Left ventricle myocardium inferior (tissue), 1 donor: Measurements from ENCODE around the gene TNFRSF14. TPM values are rescaled to one million over a fixed set of nuclear protein-coding genes. Genes with fewer than 3 reads are reported as not detected.

Source experiments
- DNase-seq: peaks from one replicate; pipeline ENCODE4 v3.0.0-alpha.2; 2020
- H3K27ac ChIP-seq: fragments of 200-600 bp; replicated peaks from 2 replicates; pipeline ENCODE4 v1.8.0; 2021
- H3K27me3 ChIP-seq: fragments of 200-600 bp; 2 replicates; pipeline ENCODE4 v1.8.0; 2021; ENCODE audit warnings: low read depth
- H3K36me3 ChIP-seq: fragments of 200-600 bp; 2 replicates; pipeline ENCODE4 v1.8.0; 2021
- H3K4me1 ChIP-seq: fragments of 200-600 bp; 2 replicates; pipeline ENCODE4 v1.8.0; 2021
- H3K4me3 ChIP-seq: fragments of 200-600 bp; 2 replicates; pipeline ENCODE4 v1.8.0; 2021; ENCODE audit warnings: mild to moderate bottlenecking, moderate library complexity
- H3K9me3 ChIP-seq: fragments of 200-600 bp; replicated peaks from 2 replicates; pipeline ENCODE4 v1.8.0; 2021
- intact Hi-C: fragments of 100-400 bp; cut with micrococcal nuclease; formaldehyde crosslinking; loops from one replicate; pipeline ENCODE4 v1.11.0; 2022
- total RNA-seq: library from RNA; stranded (reverse); fragmentation: NEBNext Ultra II Directional; extraction: Animal tissue kit (Norgen Biotek cat#: 25700); gene quantifications from one replicate; pipeline ENCODE4 v1.2.1, GENCODE V29; 2021
- TF ChIP-seq, protein P1 (sequence below): fragments of 200-600 bp; IDR thresholded peaks from 2 replicates; pipeline ENCODE4 v1.8.0; 2021; ENCODE audit warnings: antibody characterized with exemption, mild to moderate bottlenecking, borderline replicate concordance
- donor health status: DM: no; HTN: yes; CAD: no; lungs with severe emphysema.

Gene TNFRSF14
- total RNA-seq, 1 donor from 2014 or later: 13.7 TPM

- Histone ChIP-seq H3K27ac (no peak overlapping the region), H3K36me3 (peaks cover 68% of the 10 kb centered on the region), H3K4me3 (no peak overlapping the region), H3K27me3 (peaks cover 7% of the 10 kb centered on the region), H3K4me1 (peaks cover 25% of the 10 kb centered on the region), H3K9me3 (no peaks in the 10 kb centered on the region)
- DNase-seq: no peak
- TF ChIP-seq, protein P1, sequence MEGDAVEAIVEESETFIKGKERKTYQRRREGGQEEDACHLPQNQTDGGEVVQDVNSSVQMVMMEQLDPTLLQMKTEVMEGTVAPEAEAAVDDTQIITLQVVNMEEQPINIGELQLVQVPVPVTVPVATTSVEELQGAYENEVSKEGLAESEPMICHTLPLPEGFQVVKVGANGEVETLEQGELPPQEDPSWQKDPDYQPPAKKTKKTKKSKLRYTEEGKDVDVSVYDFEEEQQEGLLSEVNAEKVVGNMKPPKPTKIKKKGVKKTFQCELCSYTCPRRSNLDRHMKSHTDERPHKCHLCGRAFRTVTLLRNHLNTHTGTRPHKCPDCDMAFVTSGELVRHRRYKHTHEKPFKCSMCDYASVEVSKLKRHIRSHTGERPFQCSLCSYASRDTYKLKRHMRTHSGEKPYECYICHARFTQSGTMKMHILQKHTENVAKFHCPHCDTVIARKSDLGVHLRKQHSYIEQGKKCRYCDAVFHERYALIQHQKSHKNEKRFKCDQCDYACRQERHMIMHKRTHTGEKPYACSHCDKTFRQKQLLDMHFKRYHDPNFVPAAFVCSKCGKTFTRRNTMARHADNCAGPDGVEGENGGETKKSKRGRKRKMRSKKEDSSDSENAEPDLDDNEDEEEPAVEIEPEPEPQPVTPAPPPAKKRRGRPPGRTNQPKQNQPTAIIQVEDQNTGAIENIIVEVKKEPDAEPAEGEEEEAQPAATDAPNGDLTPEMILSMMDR: no peak
- intact Hi-C loops: no loop called here
These were observed 46.6 kb upstream of the TNFRSF14 start for GRCh38 chr1:2509589-2509988.

- peaks cover 77% of the 10 kb centered on the region for H3K36me3 ChIP-seq
- peaks cover 16% of the 10 kb centered on the region for H3K4me1 ChIP-seq
- no peaks in the 10 kb centered on the region for H3K27me3 ChIP-seq
- intact Hi-C loops: no loop called here
- TF ChIP-seq, protein P1: no peak
- H3K27ac ChIP-seq: no peak overlapping the region
- no peak for DNase-seq
- H3K4me3 ChIP-seq: no peak overlapping the region
- no peaks in the 10 kb centered on the region for H3K9me3 ChIP-seq
These were observed 45.6 kb upstream of the TNFRSF14 start for GRCh38 chr1:2510366-2511155.

GRCh38 chr1:2512862-2513421 is 43.2 kb upstream of the TNFRSF14 start:
- TF ChIP-seq, protein P1: no peak
- no peak overlapping the region for H3K4me3 ChIP-seq
- H3K4me1 ChIP-seq: no peaks in the 10 kb centered on the region
- no peaks in the 10 kb centered on the region for H3K27me3 ChIP-seq
- intact Hi-C loops: no loop called here
- H3K27ac ChIP-seq: no peak overlapping the region
- no peaks in the 10 kb centered on the region for H3K9me3 ChIP-seq
- no peak for DNase-seq
- H3K36me3 ChIP-seq: peaks cover 98% of the 10 kb centered on the region

GRCh38 chr1:2513939-2514652 is 42.1 kb upstream of the TNFRSF14 start:
- TF ChIP-seq, protein P1: no peak
- no peaks in the 10 kb centered on the region for H3K27me3 ChIP-seq
- intact Hi-C loops: no loop called here

GRCh38 chr1:2514863-2515762 is 41.1 kb upstream of the TNFRSF14 start:
- DNase-seq: no peak
- Histone ChIP-seq H3K9me3 (no peaks in the 10 kb centered on the region), H3K27ac (no peak overlapping the region), H3K4me1 (no peaks in the 10 kb centered on the region), H3K4me3 (no peak overlapping the region), H3K36me3 (peaks cover 98% of the 10 kb centered on the region), H3K27me3 (no peaks in the 10 kb centered on the region)
- TF ChIP-seq, protein P1: no peak
- intact Hi-C loops: no loop called here

More at GRCh38 chr1:2513939-2514652, 42.1 kb upstream of the TNFRSF14 start:
- no peaks in the 10 kb centered on the region for H3K4me1 ChIP-seq
- H3K4me3 ChIP-seq: no peak overlapping the region
- H3K36me3 ChIP-seq: peaks cover 98% of the 10 kb centered on the region
- no peak overlapping the region for H3K27ac ChIP-seq
- DNase-seq: no peak
- H3K9me3 ChIP-seq: no peaks in the 10 kb centered on the region
